Stimulated activated CD4-positive, alpha-beta T cell treated with anti-CD3 and anti-CD28 coated beads, Interleukin-12 subunit alpha, Interleukin-12 subunit beta, amount 100 ng/mL, for 4 hours (primary cell): ENCODE data around the gene ID3.

ENCODE experiments used
- DNase-seq: peaks from one replicate; pipeline ENCODE4 v3.0.0-alpha.2; 2020

Gene ID3

DNA sequence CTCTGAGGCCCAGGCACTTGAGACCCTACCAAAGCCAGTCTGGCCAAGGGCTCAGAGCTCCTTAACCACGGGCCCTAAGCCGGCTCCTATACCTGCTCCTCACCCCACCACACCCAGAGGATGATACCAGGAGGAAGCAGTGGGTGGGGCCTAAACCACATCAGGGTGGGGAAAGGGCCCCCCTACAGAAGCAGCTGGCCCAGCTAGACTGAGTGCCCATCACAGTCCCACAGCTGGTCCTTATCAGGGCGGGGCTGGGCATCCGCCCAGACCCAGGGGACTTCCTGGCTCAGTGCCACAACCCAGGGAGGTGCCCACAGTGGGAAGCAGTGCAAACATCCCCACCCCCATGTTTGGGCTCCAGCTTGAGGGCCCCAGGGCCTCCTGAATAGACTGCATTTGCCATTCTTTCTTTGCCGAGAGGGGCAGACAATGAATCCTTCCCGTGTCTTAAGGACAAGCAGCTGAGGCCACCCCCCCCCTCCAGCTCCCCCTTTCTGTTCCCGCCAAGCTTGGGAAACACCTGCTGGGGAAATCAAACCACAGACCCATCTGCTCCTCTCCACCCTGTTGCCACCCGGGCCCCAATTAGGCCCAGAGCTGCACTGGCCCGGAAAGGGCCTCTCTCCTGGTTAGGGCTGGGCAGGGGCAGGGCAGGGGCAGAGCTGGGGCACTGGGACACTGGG lies 34.4 kb downstream of the ID3 start:
- no peak for DNase-seq

- no peak for DNase-seq
Measured at GRCh38 chr1:23524163-23524562, 35.1 kb downstream of the ID3 start.

DNA sequence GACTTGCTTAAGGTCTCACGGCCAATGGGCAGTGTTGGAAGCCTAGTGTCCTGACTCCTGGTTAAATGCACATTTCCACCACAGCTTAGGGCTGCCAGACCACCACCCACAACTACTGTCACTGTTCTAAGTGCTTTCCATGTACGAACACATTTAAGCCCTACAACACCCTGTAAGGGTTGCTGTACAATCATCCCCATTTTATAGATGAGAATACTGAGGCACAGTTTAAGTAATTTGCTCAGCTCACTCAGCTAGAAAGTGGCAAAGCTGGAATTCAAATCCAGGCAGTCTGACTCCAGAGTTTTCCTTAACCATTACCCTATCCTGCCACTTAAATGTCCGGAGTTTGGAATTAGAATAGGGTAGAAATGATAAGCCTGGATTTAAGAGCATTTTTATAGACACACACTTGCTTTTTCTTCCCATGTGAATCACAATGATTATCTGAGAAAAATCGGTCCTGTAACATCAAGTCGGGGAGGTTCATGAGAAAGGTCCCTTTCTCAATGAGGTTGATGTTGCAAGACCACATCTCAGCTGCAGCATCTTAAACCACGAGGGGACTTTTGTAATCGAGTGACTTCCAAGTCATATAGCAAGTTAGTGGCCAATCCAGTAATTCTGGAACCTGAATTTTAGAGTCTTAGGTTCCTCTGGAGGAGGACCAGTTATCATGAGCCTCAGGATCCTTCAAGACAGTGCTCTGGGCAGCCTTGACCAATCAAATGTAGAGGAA lies 36.9 kb downstream of the ID3 start:
- no peak for DNase-seq

DNA sequence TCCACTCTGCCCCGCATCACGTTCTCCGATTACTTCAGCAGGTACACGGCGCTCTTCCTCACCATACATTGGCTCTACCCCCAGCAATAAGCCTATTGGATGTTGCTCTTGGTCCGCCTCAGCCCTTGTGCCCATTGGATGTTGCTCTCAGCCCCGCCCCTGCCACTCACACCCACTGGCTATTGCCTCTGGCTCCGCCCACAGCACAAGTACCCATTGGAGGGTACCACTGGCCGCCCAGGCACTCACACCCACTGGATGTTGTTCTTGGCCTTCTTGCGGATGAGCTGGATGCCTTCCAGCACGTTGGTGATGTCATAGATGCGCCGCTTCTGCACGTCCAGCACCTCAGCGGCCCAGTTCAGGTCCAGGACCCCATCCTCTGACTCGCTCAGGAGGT lies 37.7 kb downstream of the ID3 start:
- DNase-seq = no peak

DNA sequence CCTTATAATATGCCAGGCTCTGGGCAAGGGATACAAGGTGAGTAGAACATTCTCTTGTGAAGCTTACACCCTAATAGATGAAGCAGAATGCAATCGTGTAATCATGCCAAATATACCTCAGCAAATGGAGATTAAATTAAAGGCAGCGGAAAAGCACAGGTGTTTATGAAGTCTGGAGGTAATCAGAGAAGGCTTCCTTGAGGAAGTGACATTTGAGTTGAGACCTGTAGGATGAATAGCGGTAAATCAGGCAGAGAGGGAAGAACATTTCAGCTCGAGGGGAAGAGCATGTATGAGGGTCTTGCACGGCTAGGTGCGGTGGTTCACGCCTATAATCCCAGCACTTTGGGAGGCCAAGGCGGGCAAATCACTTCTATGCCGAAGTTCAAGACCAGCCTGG lies 41.7 kb downstream of the ID3 start:
- no peak for DNase-seq

GRCh38 chr1:23515905-23516304 lies 43.4 kb downstream of the ID3 start:
- DNase-seq = no peak

- no peak for DNase-seq
Measured at GRCh38 chr1:23514111-23514679, 45.1 kb downstream of the ID3 start.

- DNase-seq = no peak
Measured at GRCh38 chr1:23509896-23510295, 49.4 kb downstream of the ID3 start.
